Stimulated activated CD8-positive, alpha-beta memory T cell treated with anti-CD3 and anti-CD28 coated beads, Interleukin-2, amount 100 ng/mL, for 48 hours (primary cell): ENCODE measurements around the gene EXOC4.

ENCODE experiments used
- DNase-seq, 2 donors: peaks; one replicate each; pipeline ENCODE4 v3.0.0-alpha.2; 2020; ENCODE audit warnings: low read depth in 2 of 2

The EXOC4 gene

GRCh38 chr7:133790911-133791310 is 538.0 kb downstream of the EXOC4 start:
- DNase-seq: no peak

- no peak for DNase-seq
Measured at GRCh38 chr7:133794479-133794878, 541.6 kb downstream of the EXOC4 start.

GRCh38 chr7:133795068-133795665 is 542.3 kb downstream of the EXOC4 start:
- no peak for DNase-seq

- no peak for DNase-seq
Measured at GRCh38 chr7:133796782-133797745, 544.2 kb downstream of the EXOC4 start.

- no peak for DNase-seq
Measured at GRCh38 chr7:133797818-133798520, 545.1 kb downstream of the EXOC4 start.

GRCh38 chr7:133801341-133801740 is 548.5 kb downstream of the EXOC4 start:
- DNase-seq: no peak

- no peak for DNase-seq
Measured at GRCh38 chr7:133804127-133804526, 551.2 kb downstream of the EXOC4 start.

- no peak for DNase-seq
Measured at GRCh38 chr7:133805426-133805825, 552.5 kb downstream of the EXOC4 start.

- DNase-seq: no peak
Measured at GRCh38 chr7:133807624-133808492, 555.0 kb downstream of the EXOC4 start.

- DNase-seq: no peak
Measured at GRCh38 chr7:133808493-133808866, 555.6 kb downstream of the EXOC4 start.

GRCh38 chr7:133812877-133813276 is 560.0 kb downstream of the EXOC4 start:
- DNase-seq: no peak

- no peak for DNase-seq
Measured at GRCh38 chr7:133815611-133816210, 562.8 kb downstream of the EXOC4 start.

- DNase-seq: no peak
Measured at GRCh38 chr7:133819695-133820094, 566.8 kb downstream of the EXOC4 start.

- no peak for DNase-seq
Measured at GRCh38 chr7:133820584-133820983, 567.7 kb downstream of the EXOC4 start.

GRCh38 chr7:133821171-133821570 is 568.3 kb downstream of the EXOC4 start:
- no peak for DNase-seq

GRCh38 chr7:133822001-133822641 is 569.2 kb downstream of the EXOC4 start:
- DNase-seq: no peak

- no peak for DNase-seq
Measured at GRCh38 chr7:133822868-133823552, 570.1 kb downstream of the EXOC4 start.

GRCh38 chr7:133824132-133824531 is 571.3 kb downstream of the EXOC4 start:
- DNase-seq: no peak

- no peak for DNase-seq
Measured at GRCh38 chr7:133827707-133828623, 575.1 kb downstream of the EXOC4 start.
